WTC11 (cell line): ENCODE data around the gene FUT7. TPM values are rescaled to one million over a fixed set of nuclear protein-coding genes. Genes with fewer than 3 reads are reported as not detected.

Source experiments
- ATAC-seq: fragments of 200-7000 bp; cut with Tn5 transposase; 2 replicates; pipeline ENCODE4 v1.10.0; 2021; ENCODE audit warnings: mild to moderate bottlenecking, moderate library complexity
- CTCF ChIA-PET: fragments of 300-600 bp; sonication (Branson Sonifier 250); formaldehyde crosslinking; loops from one replicate; lab custom pipeline; 2021; ENCODE audit warnings: antibody characterized with exemption; lab: Charles Lee
- POLR2A ChIA-PET: fragments of 350-600 bp; sonication (Branson Sonifier 250); formaldehyde crosslinking; loops from one replicate; lab custom pipeline; 2021; ENCODE audit warnings: antibody characterized with exemption; lab: Charles Lee
- DNase-seq: peaks from one replicate; pipeline ENCODE4 v3.0.0; 2021; ENCODE audit warnings: low spot score
- H3K27ac Mint-ChIP-seq: 2 replicates; pipeline ENCODE4 v1.8.0; 2021; ENCODE audit warnings: mixed read lengths
- H3K27me3 Mint-ChIP-seq: 2 replicates; pipeline ENCODE4 v1.8.0; 2021; ENCODE audit warnings: low read depth, mild to moderate bottlenecking, moderate library complexity, mixed read lengths
- H3K36me3 Mint-ChIP-seq: 2 replicates; pipeline ENCODE4 v1.8.0; 2021; ENCODE audit warnings: mixed read lengths
- H3K4me1 Mint-ChIP-seq: 2 replicates; pipeline ENCODE4 v1.8.0; 2022; ENCODE audit warnings: mixed read lengths
- H3K4me3 Mint-ChIP-seq: 2 replicates; pipeline ENCODE4 v1.8.0; 2021; ENCODE audit warnings: mild to moderate bottlenecking, moderate library complexity, mixed read lengths
- H3K9me3 Mint-ChIP-seq: 2 replicates; pipeline ENCODE4 v1.8.0; 2021; ENCODE audit warnings: mixed read lengths
- ATF1 ChIP-seq: sonication (generic); formaldehyde crosslinking; IDR thresholded peaks from 2 replicates; pipeline ENCODE4 v1.8.1; 2023; ENCODE audit warnings: mild to moderate bottlenecking, moderate library complexity, missing genetic modification reagents
- ATF3 ChIP-seq: sonication (generic); formaldehyde crosslinking; conservative IDR thresholded peaks from 2 replicates; pipeline ENCODE4 v1.8.1; 2022; ENCODE audit warnings: mild to moderate bottlenecking, missing genetic modification reagents
- CDX4 ChIP-seq: fragments of 250-450 bp; sonication (Bioruptor Pico); IDR thresholded peaks from 2 replicates; pipeline ENCODE4 v1.9.0; 2021; ENCODE audit warnings: moderate library complexity, mild to moderate bottlenecking, inconsistent platforms, borderline replicate concordance
- CREM ChIP-seq: sonication (generic); formaldehyde crosslinking; IDR thresholded peaks from 2 replicates; pipeline ENCODE4 v1.8.1; 2022; ENCODE audit warnings: mild to moderate bottlenecking, missing genetic modification reagents, moderate library complexity
- FOXP1 ChIP-seq: sonication (generic); formaldehyde crosslinking; IDR thresholded peaks from 2 replicates; pipeline ENCODE4 v1.8.0; 2022; ENCODE audit warnings: missing genetic modification reagents, mild to moderate bottlenecking, moderate library complexity, borderline replicate concordance
- IRF1 ChIP-seq: sonication (generic); formaldehyde crosslinking; IDR thresholded peaks from 2 replicates; pipeline ENCODE4 v1.8.0; 2023; ENCODE audit warnings: missing genetic modification reagents
- MXD4 ChIP-seq: fragments of 250-450 bp; sonication (Bioruptor Pico); IDR thresholded peaks from 2 replicates; pipeline ENCODE4 v1.8.0; 2021; ENCODE audit warnings: mild to moderate bottlenecking, moderate library complexity, borderline replicate concordance
- NR3C1 ChIP-seq: sonication (generic); formaldehyde crosslinking; conservative IDR thresholded peaks from 2 replicates; pipeline ENCODE4 v1.8.1; 2023; ENCODE audit warnings: low read depth, mild to moderate bottlenecking, missing genetic modification reagents
- RELA ChIP-seq: sonication (generic); formaldehyde crosslinking; IDR thresholded peaks from 2 replicates; pipeline ENCODE4 v1.8.1; 2022; ENCODE audit warnings: missing genetic modification reagents, mild to moderate bottlenecking, borderline replicate concordance
- SMAD4 ChIP-seq: sonication (generic); formaldehyde crosslinking; IDR thresholded peaks from 2 replicates; pipeline ENCODE4 v1.8.0; 2022; ENCODE audit warnings: mild to moderate bottlenecking, missing genetic modification reagents
- SP1 ChIP-seq: sonication (generic); formaldehyde crosslinking; conservative IDR thresholded peaks from 2 replicates; pipeline ENCODE4 v1.8.1; 2022; ENCODE audit warnings: missing genetic modification reagents
- USF2 ChIP-seq: sonication (generic); formaldehyde crosslinking; IDR thresholded peaks from 2 replicates; pipeline ENCODE4 v1.8.1; 2023; ENCODE audit warnings: mild to moderate bottlenecking, missing genetic modification reagents, moderate library complexity
- ZNF281 ChIP-seq: sonication (generic); formaldehyde crosslinking; IDR thresholded peaks from 2 replicates; pipeline ENCODE4 v1.8.0; 2023; ENCODE audit warnings: mild to moderate bottlenecking, missing genetic modification reagents
- ZNF396 ChIP-seq: fragments of 250-450 bp; sonication (Bioruptor Pico); IDR thresholded peaks from 2 replicates; pipeline ENCODE4 v1.8.0; 2021; ENCODE audit warnings: mild to moderate bottlenecking, moderate library complexity, borderline replicate concordance
- ZNF425 ChIP-seq: fragments of 250-450 bp; sonication (Bioruptor Pico); conservative IDR thresholded peaks from 2 replicates; pipeline ENCODE4 v1.9.0; 2021; ENCODE audit warnings: mild to moderate bottlenecking
- total RNA-seq: library from RNA; stranded (reverse); gene quantifications from 3 replicates; pipeline ENCODE4 v1.2.3, GENCODE V29; 2021

The FUT7 gene
- total RNA-seq, 1 experiment from 2014 or later, result not detected

- H3K9me3 Mint-ChIP-seq, result peaks cover 8% of the 10 kb centered on the region
- CTCF ChIA-PET, result interaction anchor here (0.6 to 3.2 kb wide), 8 partner anchors 10 to 476 kb away, joined by 3 to 24 read pairs (median 5); partner anchors contain the start of gene CLIC3
- no peak overlapping the region for H3K27ac Mint-ChIP-seq
- POLR2A ChIA-PET, result no interaction called here
- no peak for TF ChIP-seq MXD4 (CRISPR knock-in tag)
- TF ChIP-seq ATF3 (CRISPR knock-in tag), result no peak
- TF ChIP-seq FOXP1 (CRISPR knock-in tag), result no peak
- no peak for TF ChIP-seq NR3C1 (CRISPR knock-in tag)
- no peak for TF ChIP-seq SP1 (CRISPR knock-in tag)
- TF ChIP-seq USF2 (CRISPR knock-in tag), result no peak
- TF ChIP-seq CDX4 (CRISPR knock-in tag), result no peak
- TF ChIP-seq ZNF396, result no peak
- TF ChIP-seq CREM (CRISPR knock-in tag), result no peak
- no peak for TF ChIP-seq RELA (CRISPR knock-in tag)
- H3K4me3 Mint-ChIP-seq, result peak overlapping the region; percentile 47; the same call in 1 of the 2 replicates
- peak; percentile 13; the same call in 1 of the 2 replicates for ATAC-seq
- no peaks in the 10 kb centered on the region for H3K4me1 Mint-ChIP-seq
- peaks cover 46% of the 10 kb centered on the region for H3K27me3 Mint-ChIP-seq
- DNase-seq, result peak; percentile 53
- no peaks in the 10 kb centered on the region for H3K36me3 Mint-ChIP-seq
Measured at GRCh38 chr9:136985853-136986252, 46.0 kb downstream of the FUT7 start.

GRCh38 chr9:136985027-136985602, 46.8 kb downstream of the FUT7 start:
- DNase-seq (no peak), ATAC-seq (peak; percentile 41)
- H3K4me1 Mint-ChIP-seq, result no peaks in the 10 kb centered on the region
- ChIA-PET CTCF (interaction anchor here (0.6 to 3.2 kb wide), 14 partner anchors 10 to 476 kb away, joined by 3 to 24 read pairs (median 4); partner anchors contain the start of gene CLIC3), POLR2A (interaction anchor here (0.6 to 1.2 kb wide), 2 partner anchors 37 to 104 kb away, joined by 3 to 5 read pairs; no protein-coding TSS in a partner anchor)
- no peaks in the 10 kb centered on the region for H3K36me3 Mint-ChIP-seq
- H3K4me3 Mint-ChIP-seq, result peak overlapping the region; percentile 49
- TF ChIP-seq ATF1 (no peak), SP1 (CRISPR knock-in tag) (0 out of 2 replicates have a peak, but pooled peaks have one; percentile 22), SMAD4 (CRISPR knock-in tag) (no peak)
- no peak overlapping the region for H3K27ac Mint-ChIP-seq
- H3K9me3 Mint-ChIP-seq, result 0 out of 2 replicates have a peak, but pooled peaks cover under 1% of the 10 kb centered on the region
- H3K27me3 Mint-ChIP-seq, result peaks cover 38% of the 10 kb centered on the region

- Mint-ChIP-seq H3K4me3 (peak overlapping the region; percentile 49; the same call in 1 of the 2 replicates), H3K27ac (no peak overlapping the region), H3K36me3 (no peaks in the 10 kb centered on the region), H3K27me3 (peaks cover 34% of the 10 kb centered on the region), H3K9me3 (no peaks in the 10 kb centered on the region), H3K4me1 (no peaks in the 10 kb centered on the region)
- ATAC-seq, result peak; percentile 53
- CTCF ChIA-PET, result interaction anchor here (0.7 to 3.2 kb wide), 12 partner anchors 9 to 184 kb away, joined by 3 to 24 read pairs (median 4); no protein-coding TSS in a partner anchor
- POLR2A ChIA-PET, result interaction anchor here (0.6 to 1.2 kb wide), 3 partner anchors 37 to 103 kb away, joined by 3 to 5 read pairs (median 4); no protein-coding TSS in a partner anchor
- DNase-seq, result peak; percentile 49
- TF ChIP-seq USF2 (CRISPR knock-in tag), result no peak
- TF ChIP-seq ZNF425 (CRISPR knock-in tag), result no peak
- TF ChIP-seq ATF3 (CRISPR knock-in tag), result no peak
- TF ChIP-seq ZNF281 (CRISPR knock-in tag), result no peak
- no peak for TF ChIP-seq IRF1
Measured at GRCh38 chr9:136984464-136985026, 47.3 kb downstream of the FUT7 start.
